ENCODE data around the gene NUP205.
"Not testable (repeated sequence)": the region's sequence is repeated elsewhere in the genome, so short reads cannot be mapped to it uniquely, and the experiment has no call there.

The NUP205 gene

DNA sequence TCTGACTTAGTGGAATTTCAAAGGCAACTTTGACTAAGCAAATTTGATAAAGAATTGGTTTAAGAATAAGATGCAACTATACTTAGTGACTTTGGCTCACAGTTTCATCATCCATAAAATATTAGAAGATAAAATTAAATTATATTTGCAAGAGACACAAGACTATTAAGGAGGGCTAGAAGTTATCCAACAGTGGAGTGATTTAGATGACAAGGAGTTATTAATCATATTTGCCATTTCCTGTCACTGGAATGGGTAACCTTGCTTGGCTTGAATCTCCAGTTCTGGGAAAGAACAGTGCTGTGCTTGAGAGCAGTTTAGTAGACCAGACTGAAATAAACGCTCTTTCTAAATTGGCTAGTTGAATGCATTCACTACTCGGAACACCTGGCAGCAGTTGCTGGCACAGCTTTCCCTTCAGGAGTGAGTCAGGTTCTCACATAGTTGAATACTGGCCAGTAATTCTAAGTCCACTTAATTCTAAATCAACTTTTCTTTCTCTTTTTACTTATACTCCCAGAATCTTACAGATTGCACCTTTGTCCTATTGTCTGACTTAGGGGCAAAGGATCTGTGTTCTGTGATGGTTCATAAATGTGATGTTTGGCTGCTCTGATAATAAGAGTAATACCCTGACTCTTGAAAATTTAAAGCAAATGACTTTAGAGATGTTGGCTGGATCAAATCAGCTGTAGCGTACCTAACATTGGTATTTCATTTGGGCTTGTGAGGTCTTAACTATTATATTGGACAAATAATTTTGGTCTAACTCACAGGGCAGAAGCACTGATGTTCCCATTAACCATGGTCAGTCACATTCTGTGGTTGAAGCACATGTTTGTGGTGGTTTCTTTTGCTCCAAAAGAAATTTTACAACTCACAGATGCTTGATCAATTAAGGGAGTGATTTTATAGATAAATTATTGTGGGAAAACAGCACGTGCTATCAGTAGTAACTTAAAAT, 121.2 kb downstream of the NUP205 start:
- H3K4me3 Mint-ChIP-seq, result no peak overlapping the region
- peaks cover 4% of the 10 kb centered on the region for H3K4me1 Mint-ChIP-seq
- no peaks in the 10 kb centered on the region for H3K9me3 Mint-ChIP-seq
- no peak overlapping the region for H3K27ac Mint-ChIP-seq
- no peaks in the 10 kb centered on the region for H3K27me3 Mint-ChIP-seq
- H3K36me3 Mint-ChIP-seq (ENCODE audit: low read depth), result peaks cover 11% of the 10 kb centered on the region
- ATAC-seq (no peak), DNase-seq (no peak)

DNA sequence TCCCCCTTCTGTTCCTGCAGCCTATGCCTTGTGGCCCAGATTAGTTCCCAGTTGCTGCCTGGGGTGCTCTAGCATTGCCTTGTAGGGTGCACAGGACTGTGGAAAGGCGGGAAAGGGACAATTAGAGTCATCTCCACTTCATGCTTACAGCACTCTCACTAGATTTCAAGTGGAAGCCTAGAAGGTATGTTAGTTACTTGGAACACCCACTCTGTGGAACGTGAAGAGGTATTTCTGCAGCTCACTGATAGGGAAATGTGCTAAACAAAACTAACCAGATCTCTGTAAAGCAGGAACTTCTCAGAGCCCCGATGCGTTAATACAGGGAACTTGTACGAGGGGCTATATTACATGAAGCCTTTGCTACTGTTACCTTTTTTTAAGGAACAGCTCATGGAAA, 124.0 kb downstream of the NUP205 start:
- Mint-ChIP-seq H3K27me3 (no peaks in the 10 kb centered on the region), H3K4me3 (no peak overlapping the region), H3K4me1 (peaks cover 4% of the 10 kb centered on the region), H3K9me3 (no peaks in the 10 kb centered on the region), H3K36me3 (ENCODE audit: low read depth) (peaks cover 4% of the 10 kb centered on the region), H3K27ac (no peak overlapping the region)
- DNase-seq (no peak), ATAC-seq (no peak)

DNA sequence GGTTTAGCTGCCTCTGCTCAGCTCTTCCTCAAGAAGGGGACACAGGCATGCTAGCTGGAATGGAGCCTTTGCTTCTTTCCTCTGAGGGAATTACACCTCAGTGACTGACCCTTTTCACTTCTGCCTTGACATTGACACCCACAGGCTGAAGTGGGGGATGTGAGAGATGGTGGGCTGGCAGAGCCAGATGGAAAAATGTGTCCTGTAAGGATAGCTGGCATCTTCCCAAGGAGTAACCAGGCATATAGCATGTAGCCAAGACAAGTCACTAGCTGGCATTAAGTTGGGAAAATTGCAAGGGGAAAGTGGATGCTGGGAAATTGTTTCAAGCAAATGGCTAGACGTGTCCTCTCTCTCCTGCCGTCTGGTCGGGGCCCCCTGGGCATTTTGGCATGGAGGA, 124.5 kb downstream of the NUP205 start:
- Mint-ChIP-seq H3K27ac (no peak overlapping the region), H3K4me1 (peaks cover 4% of the 10 kb centered on the region), H3K4me3 (no peak overlapping the region), H3K36me3 (ENCODE audit: low read depth) (peaks cover 4% of the 10 kb centered on the region), H3K27me3 (no peaks in the 10 kb centered on the region), H3K9me3 (no peaks in the 10 kb centered on the region)
- DNase-seq (no peak), ATAC-seq (no peak)

DNA sequence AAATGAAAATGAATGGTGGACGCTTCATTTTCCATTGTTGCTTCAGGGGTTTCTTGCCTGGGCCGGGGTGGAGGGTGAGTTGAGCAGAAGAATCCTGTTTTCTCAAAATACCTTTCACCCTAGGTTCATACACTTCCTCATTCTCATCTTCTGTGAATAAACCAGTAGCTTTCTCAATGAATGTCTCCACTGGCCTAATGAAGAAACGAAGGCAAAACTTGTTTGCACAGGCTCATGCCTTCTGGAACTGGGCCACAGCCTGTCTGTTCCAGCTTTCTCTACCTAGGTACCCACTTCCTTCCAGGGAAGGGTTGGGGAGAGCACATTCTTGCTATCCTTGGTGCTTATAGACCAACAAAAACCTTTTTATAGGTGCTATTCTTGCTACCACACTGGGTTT, 125.9 kb downstream of the NUP205 start:
- peaks cover 2% of the 10 kb centered on the region for H3K36me3 Mint-ChIP-seq (ENCODE audit: low read depth)
- peaks cover 4% of the 10 kb centered on the region for H3K4me1 Mint-ChIP-seq
- no peak overlapping the region for H3K4me3 Mint-ChIP-seq
- ATAC-seq (no peak), DNase-seq (no peak)
- no peaks in the 10 kb centered on the region for H3K9me3 Mint-ChIP-seq
- H3K27ac Mint-ChIP-seq, result no peak overlapping the region
- no peaks in the 10 kb centered on the region for H3K27me3 Mint-ChIP-seq

DNA sequence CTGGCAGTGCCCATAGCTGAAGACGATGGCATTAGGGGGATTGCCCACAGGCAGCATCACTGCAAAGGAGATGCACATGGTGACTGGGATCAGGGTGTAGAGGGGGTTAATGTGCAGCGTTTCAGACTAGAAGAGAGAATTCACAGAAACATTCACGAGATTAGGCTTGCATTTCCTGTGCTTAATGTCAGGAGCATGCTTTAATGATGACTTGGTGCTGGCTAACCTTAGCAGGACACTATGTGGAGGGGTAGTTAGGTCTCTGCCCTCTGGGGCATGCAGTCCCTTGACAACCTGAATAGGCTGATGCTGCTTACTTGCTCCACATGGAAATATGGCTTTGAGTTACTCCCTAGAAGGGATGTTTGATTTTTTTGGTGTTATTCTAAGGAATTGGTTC, 126.4 kb downstream of the NUP205 start:
- peaks cover 4% of the 10 kb centered on the region for H3K4me1 Mint-ChIP-seq
- no peaks in the 10 kb centered on the region for H3K9me3 Mint-ChIP-seq
- no peak overlapping the region for H3K4me3 Mint-ChIP-seq
- peaks cover 2% of the 10 kb centered on the region for H3K36me3 Mint-ChIP-seq (ENCODE audit: low read depth)
- no peak for ATAC-seq
- no peak overlapping the region for H3K27ac Mint-ChIP-seq
- no peaks in the 10 kb centered on the region for H3K27me3 Mint-ChIP-seq
- no peak for DNase-seq

DNA sequence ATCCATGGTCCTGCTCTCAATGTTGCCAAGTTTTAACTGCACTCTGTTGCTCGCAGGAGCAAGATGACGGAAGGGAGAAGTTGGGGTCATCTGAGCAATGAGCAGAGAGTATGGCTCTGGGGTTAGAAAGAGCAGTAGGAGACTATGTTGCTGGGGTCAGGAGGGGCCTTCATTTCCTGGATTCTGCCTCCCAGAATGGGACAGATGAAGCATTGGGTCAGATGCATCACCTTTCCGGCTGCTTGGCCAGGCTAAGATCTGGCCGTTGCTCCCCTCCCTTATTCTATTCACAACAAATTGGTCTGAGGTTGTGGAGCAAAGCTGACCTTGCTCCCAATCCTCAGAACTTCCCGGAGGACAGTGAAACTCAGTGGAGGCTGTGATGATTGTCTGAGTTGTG, 127.0 kb downstream of the NUP205 start:
- Mint-ChIP-seq H3K9me3 (no peaks in the 10 kb centered on the region), H3K27ac (no peak overlapping the region), H3K36me3 (ENCODE audit: low read depth) (peaks cover 2% of the 10 kb centered on the region), H3K4me1 (peaks cover 4% of the 10 kb centered on the region), H3K4me3 (no peak overlapping the region), H3K27me3 (no peaks in the 10 kb centered on the region)
- no peak for DNase-seq
- no peak for ATAC-seq

DNA sequence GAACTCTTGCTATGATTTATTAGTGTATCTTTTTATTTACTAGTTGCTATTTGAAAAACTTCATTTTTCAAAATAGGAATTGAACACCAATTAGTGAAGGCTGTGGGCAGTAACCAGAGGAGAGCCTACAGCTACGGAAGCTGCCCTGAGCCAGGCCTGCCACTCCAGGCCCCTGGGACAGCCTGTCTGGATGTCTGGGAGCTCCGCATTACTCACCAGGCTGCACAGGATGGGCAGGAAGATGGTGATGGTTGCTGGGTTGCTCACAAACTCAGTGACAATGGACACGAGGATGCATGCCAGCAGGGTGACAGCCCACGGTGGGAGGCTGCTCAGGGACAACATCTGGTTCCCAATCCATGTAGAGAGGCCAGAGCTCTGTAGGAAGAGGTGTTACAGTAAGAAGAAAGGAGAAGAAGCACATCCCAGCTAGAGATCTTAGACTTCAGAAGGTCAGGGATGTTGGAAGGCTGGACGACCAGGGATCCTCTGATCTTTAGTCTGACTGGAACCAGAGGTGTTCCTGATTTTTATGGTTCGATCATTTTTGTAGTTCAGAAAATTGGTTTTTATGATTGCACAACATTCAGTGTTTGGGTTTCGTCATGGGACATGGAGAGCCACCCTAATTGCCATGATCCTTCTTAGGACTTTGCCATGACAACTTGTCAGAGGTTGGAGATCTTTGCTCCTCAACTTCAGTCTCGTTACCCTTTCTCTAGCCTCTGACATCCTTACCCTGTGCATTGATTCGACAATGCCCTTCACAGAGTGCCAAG, 127.8 kb downstream of the NUP205 start:
- no peak overlapping the region for H3K27ac Mint-ChIP-seq
- no peak overlapping the region for H3K4me3 Mint-ChIP-seq
- H3K9me3 Mint-ChIP-seq, result no peaks in the 10 kb centered on the region
- H3K27me3 Mint-ChIP-seq, result no peaks in the 10 kb centered on the region
- DNase-seq, result no peak
- H3K36me3 Mint-ChIP-seq (ENCODE audit: low read depth), result peaks cover 5% of the 10 kb centered on the region
- H3K4me1 Mint-ChIP-seq, result peaks cover 2% of the 10 kb centered on the region
- ATAC-seq, result no peak

DNA sequence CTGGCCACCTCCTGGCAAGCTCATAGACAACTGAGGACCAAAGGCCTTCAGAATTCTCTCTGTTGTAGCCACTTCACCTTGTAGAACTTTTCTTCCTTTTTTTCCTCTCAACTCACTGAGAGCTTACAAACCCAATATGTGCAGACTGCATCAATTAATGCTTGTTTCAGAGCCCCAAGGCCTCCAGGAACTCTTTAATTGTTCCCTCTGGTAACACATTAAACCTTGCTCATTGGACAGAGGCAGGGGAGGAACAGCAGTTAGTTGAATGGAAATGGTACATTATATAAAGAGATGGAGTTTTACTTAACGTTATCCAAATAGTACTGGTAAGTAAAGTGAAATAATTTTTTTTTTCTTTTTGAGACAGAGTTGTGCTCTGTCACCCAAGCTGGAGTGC, 129.7 kb downstream of the NUP205 start:
- DNase-seq (no peak), ATAC-seq (no peak)
- Mint-ChIP-seq H3K4me3 (no peak overlapping the region), H3K27me3 (no peaks in the 10 kb centered on the region), H3K36me3 (ENCODE audit: low read depth) (peaks cover 8% of the 10 kb centered on the region), H3K9me3 (no peaks in the 10 kb centered on the region), H3K27ac (no peak overlapping the region), H3K4me1 (no peaks in the 10 kb centered on the region)

DNA sequence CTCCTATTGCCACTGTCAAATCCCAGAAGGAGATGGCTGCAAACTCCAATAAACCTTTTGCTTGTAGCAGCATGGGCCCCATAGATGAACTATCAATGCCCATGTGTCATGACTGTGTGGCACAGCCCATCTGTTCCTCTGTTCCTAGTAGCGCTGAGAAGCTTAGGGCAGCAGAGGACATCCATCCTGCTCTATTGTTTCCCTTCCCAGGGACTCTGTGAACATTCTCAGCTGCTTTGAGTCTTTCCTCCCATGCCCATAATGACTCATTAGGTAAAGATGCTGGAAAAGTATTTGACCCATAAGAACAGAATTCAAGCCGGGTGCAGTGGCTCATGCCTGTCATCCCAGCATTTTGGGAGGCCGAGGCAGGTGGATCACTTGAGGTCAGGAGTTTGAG, 132.8 kb downstream of the NUP205 start:
- no peaks in the 10 kb centered on the region for H3K27me3 Mint-ChIP-seq
- peaks cover 8% of the 10 kb centered on the region for H3K36me3 Mint-ChIP-seq (ENCODE audit: low read depth)

DNA sequence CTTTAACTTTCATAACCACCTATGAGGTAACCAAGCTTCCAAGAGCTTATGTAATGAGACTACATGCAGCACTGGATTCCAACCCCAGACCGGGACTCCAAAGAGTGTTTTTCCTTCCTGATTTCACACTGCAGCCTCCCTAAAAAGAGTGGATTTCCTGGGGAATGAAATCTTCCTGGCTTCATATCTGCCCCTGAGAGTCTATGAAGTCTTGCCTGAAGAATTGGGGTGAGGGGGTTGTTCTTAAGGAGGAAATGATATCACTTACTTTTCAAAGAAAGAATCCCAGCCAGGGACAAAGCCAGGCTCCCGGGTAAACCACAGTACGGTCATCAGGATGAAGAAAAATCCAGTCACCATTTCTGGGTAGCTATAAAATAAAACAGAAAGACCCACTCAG, 134.3 kb downstream of the NUP205 start:
- Mint-ChIP-seq H3K27me3 (no peaks in the 10 kb centered on the region), H3K4me1 (no peaks in the 10 kb centered on the region), H3K9me3 (no peaks in the 10 kb centered on the region), H3K4me3 (no peak overlapping the region), H3K27ac (no peak overlapping the region), H3K36me3 (ENCODE audit: low read depth) (peaks cover 8% of the 10 kb centered on the region)
- DNase-seq (no peak), ATAC-seq (no peak)

More for the DNA sequence above, 132.8 kb downstream of the NUP205 start:
- ATAC-seq (no peak), DNase-seq (no peak)
- H3K9me3 Mint-ChIP-seq, result no peaks in the 10 kb centered on the region
- H3K4me3 Mint-ChIP-seq, result no peak overlapping the region
- no peak overlapping the region for H3K27ac Mint-ChIP-seq
- no peaks in the 10 kb centered on the region for H3K4me1 Mint-ChIP-seq

DNA sequence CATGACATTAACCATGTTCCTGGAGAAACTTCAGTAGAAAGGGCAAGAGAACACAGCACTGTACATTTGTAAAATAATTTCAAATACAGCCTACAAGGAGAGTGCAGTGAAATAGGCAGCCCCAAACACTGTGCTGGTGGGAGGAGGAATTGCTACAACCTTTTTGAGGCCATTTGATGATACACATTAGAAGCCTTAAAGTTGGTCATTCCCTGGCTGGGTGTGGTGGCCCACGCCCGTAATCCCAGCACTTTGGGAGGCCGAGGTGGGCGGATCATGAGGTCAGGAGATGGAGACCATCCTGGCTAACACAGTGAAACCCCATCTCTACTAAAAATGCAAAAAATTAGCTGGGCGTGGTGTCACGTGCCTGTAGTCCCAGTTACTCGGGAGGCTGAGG, 134.9 kb downstream of the NUP205 start:
- not testable (repeated sequence) for H3K36me3 Mint-ChIP-seq (ENCODE audit: low read depth)

DNA sequence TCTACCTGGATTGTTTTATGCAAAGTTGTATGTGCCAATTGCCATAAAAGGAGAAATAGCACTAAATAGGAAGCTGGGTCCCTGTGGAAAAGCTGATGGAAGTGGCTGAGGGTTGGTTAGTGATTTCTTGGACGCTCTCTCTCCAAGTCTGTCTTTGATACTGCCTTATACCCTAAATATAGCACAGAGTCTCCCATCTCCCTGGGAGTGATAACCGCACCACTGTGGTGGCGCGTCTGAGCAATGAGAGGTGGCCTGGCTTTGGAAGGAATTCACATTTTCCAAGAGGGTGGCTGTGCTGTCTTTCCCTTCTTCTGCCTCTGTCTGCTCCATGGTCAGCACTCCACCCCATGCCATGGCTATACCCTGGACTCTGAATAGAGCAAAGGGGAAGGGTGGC, 135.8 kb downstream of the NUP205 start:
- Mint-ChIP-seq H3K36me3 (ENCODE audit: low read depth) (peaks cover 8% of the 10 kb centered on the region), H3K4me3 (no peak overlapping the region), H3K27ac (no peak overlapping the region), H3K27me3 (no peaks in the 10 kb centered on the region), H3K9me3 (no peaks in the 10 kb centered on the region), H3K4me1 (no peaks in the 10 kb centered on the region)
- no peak for DNase-seq
- no peak for ATAC-seq

More for the DNA sequence above, 134.9 kb downstream of the NUP205 start:
- not testable (repeated sequence) for H3K9me3 Mint-ChIP-seq, DNase-seq, ATAC-seq, H3K27me3 Mint-ChIP-seq, H3K4me3 Mint-ChIP-seq, H3K27ac Mint-ChIP-seq, H3K4me1 Mint-ChIP-seq

DNA sequence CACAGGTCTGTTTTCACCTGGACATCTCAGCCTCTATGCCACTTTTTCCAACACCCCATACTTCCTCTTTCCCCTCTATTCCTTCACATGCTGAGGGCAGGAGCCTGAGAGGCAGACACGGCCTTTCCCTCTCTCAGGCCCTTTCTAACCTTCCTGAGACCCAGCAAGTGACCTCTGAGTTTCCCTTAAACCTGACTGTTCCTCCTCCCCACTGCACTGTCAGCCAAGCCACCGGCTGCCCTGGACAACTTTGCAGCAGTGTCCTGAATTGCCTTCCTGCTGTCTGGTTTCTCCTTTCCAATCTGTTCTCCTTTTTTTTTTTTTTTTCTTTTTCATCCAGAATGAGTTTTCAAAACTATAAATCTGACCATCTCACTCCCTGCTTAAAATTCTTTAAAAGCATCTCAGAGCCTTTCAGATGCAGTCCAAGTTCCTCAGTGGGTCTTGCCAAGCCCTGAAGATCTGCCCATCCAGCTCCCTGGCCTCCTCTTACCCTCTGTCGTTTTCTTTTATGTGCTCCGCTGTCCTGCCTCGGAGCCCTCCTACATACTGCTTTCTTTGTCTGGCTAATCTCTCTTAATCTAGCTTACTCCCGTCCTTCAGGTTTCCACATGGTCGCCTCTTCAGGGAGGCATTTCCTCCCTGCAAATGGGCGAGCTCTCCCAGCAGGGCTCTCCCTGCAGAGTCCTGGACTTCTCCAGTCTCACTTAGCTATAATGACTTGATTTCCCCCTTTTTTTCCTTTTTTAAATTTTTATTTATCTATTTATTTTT, 139.7 kb downstream of the NUP205 start:
- H3K9me3 Mint-ChIP-seq, result no peaks in the 10 kb centered on the region
- H3K27me3 Mint-ChIP-seq, result no peaks in the 10 kb centered on the region
- no peaks in the 10 kb centered on the region for H3K4me1 Mint-ChIP-seq
- ATAC-seq, result no peak
- no peak overlapping the region for H3K27ac Mint-ChIP-seq
- H3K36me3 Mint-ChIP-seq (ENCODE audit: low read depth), result peaks cover under 1% of the 10 kb centered on the region
- no peak for DNase-seq
- no peak overlapping the region for H3K4me3 Mint-ChIP-seq

Measured in activated naive CD8-positive, alpha-beta T cell treated with anti-CD3 and anti-CD28 coated beads, Interleukin-2, amount 50 U/mL, for 24 hours (primary cell).